Subcutaneous abdominal adipose tissue (tissue), 5 donors: ENCODE measurements around the gene HIF1AN.

Experiments used
- H3K27ac ChIP-seq: one replicate; pipeline ENCODE4 v1.7.0; 2013; ENCODE audit warnings: low read depth, mild to moderate bottlenecking, inconsistent platforms, low read length, moderate library complexity
- H3K27me3 ChIP-seq, 5 donors: one replicate each; pipeline ENCODE4 v1.7.0; 2013; ENCODE audit warnings: low read length in 5 of 5, inconsistent platforms in 1 of 5; ENCODE audit not compliant: control insufficient read depth in 5 of 5, insufficient read depth in 4 of 5
- H3K36me3 ChIP-seq, 5 donors: one replicate each; pipeline ENCODE4 v1.7.0; 2013; ENCODE audit warnings: low read length in 5 of 5; ENCODE audit not compliant: control insufficient read depth in 5 of 5, insufficient read depth in 5 of 5
- H3K4me1 ChIP-seq, 5 donors: one replicate each; pipeline ENCODE4 v1.7.0; 2013; ENCODE audit warnings: low read length in 5 of 5, mild to moderate bottlenecking in 3 of 5, moderate library complexity in 1 of 5; ENCODE audit not compliant: control insufficient read depth in 5 of 5, insufficient read depth in 5 of 5
- H3K4me3 ChIP-seq, 5 donors: one replicate each; pipeline ENCODE4 v1.7.0; 2013; ENCODE audit warnings: low read length in 5 of 5, low read depth in 1 of 5
- H3K9ac ChIP-seq, 5 donors: one replicate each; pipeline ENCODE4 v1.7.0; 2013; ENCODE audit warnings: low read length in 5 of 5, mild to moderate bottlenecking in 4 of 5, moderate library complexity in 3 of 5
- H3K9me3 ChIP-seq, 5 donors: one replicate each; pipeline ENCODE4 v1.7.0; 2013; ENCODE audit warnings: low read length in 5 of 5; ENCODE audit not compliant: control insufficient read depth in 5 of 5
- donor health status: healthy.
- donor health status: healthy.
- donor health status: healthy.
- donor health status: healthy.
- donor health status: healthy.

HIF1AN gene

GRCh38 chr10:100519311-100520051 is 16.3 kb upstream of the HIF1AN start, which contains the start of gene SEC31B:
SEC31B (minus strand) TSS chr10:100519861; CDS start chr10:100516952, 2,909 bp downstream.
- H3K9me3 ChIP-seq = no peaks in the 10 kb centered on the region
- peaks cover 0 to 36% (median 17%) of the 10 kb centered on the region in 5 donors for H3K4me1 ChIP-seq
- H3K27me3 ChIP-seq = no peaks in the 10 kb centered on the region
- peak within 1 kb of the TSS in 4 of 5 donors; percentile 58 to 72 (median 64) for H3K9ac ChIP-seq
- no peak within 1 kb of the TSS for H3K27ac ChIP-seq
- H3K4me3 ChIP-seq = peak within 1 kb of the TSS; percentile 54 to 61 (median 60)
- H3K36me3 ChIP-seq = peaks cover 3 to 30% (median 19%) of the 10 kb centered on the region in 5 donors

- Histone ChIP-seq H3K36me3 (peaks cover 9 to 38% (median 31%) of the 10 kb centered on the region in 5 donors), H3K27ac (no peak overlapping the region), H3K4me3 (no peak overlapping the region), H3K27me3 (no peaks in the 10 kb centered on the region), H3K9me3 (no peaks in the 10 kb centered on the region), H3K9ac (no peak overlapping the region), H3K4me1 (peaks cover 0 to 30% (median 16%) of the 10 kb centered on the region in 5 donors)
Observed at GRCh38 chr10:100520811-100521210, 14.9 kb upstream of the HIF1AN start.

DNA sequence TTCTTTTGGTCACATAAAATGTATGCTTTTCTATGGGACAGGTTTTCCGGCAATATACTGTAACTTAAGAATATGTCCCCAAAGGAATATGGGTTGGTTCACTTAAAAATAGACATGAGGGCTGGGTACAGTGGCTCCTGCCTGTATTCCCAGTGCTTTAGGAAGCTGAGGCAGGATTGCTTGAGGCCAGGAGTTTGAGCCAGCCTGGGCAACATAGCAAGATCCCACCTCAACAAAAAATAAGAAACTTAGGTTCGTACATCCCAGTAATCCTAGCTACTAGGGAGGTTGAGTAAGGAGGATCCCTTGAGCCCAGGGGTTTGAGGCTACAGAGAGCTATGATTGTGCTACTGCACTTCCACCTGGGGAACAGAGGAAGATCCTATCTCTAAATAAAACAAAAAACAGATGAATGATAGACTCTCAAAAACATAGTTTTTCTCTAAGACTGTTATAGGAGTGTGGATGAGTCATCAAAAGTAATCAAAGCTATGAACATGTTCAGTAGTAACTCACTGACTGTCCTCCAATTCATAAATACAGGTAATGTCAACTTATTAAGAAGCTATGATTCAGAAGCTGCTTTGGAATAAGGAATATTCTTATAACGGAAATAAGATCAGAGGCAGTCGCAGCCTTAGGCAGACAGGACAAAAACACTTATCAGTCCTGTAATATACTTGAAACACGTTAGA is 13.5 kb upstream of the HIF1AN start:
- Histone ChIP-seq H3K36me3 (peaks cover 11 to 48% (median 41%) of the 10 kb centered on the region in 5 donors), H3K9ac (no peak overlapping the region), H3K4me3 (no peak overlapping the region), H3K9me3 (no peaks in the 10 kb centered on the region), H3K27me3 (no peaks in the 10 kb centered on the region), H3K27ac (no peak overlapping the region), H3K4me1 (peaks cover 0 to 18% (median 16%) of the 10 kb centered on the region in 5 donors)

GRCh38 chr10:100522945-100523344 is 12.8 kb upstream of the HIF1AN start:
- peaks cover 11 to 48% (median 41%) of the 10 kb centered on the region in 5 donors for H3K36me3 ChIP-seq
- no peaks in the 10 kb centered on the region for H3K9me3 ChIP-seq
- H3K27ac ChIP-seq = no peak overlapping the region
- H3K4me1 ChIP-seq = peaks cover 0 to 20% (median 16%) of the 10 kb centered on the region in 5 donors
- H3K4me3 ChIP-seq = no peak overlapping the region
- no peak overlapping the region for H3K9ac ChIP-seq
- no peaks in the 10 kb centered on the region for H3K27me3 ChIP-seq

DNA sequence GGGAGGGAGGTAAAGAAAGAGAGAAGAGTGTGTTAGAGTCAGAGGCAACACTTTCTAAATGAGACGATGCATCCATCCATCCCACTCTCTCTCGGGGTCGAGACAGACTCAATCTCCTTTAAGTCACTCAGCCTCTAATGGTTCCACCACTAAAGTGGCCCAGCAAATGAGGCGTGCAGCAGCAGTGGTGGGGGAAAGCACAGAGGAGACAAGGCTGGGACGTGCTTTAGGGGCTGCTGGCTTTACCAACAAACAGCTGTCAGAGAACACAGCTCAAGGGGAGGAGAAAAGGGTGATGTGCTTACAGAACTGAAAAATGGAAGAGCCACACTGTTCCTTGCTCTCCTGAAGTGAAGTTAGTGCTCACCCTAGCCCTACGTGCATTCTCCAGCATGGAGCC is 11.5 kb upstream of the HIF1AN start:
- Histone ChIP-seq H3K9ac (no peak overlapping the region), H3K27me3 (no peaks in the 10 kb centered on the region), H3K4me1 (peaks cover 0 to 24% (median 22%) of the 10 kb centered on the region in 5 donors), H3K36me3 (peaks cover 11 to 48% (median 41%) of the 10 kb centered on the region in 5 donors), H3K4me3 (no peak overlapping the region), H3K27ac (no peak overlapping the region), H3K9me3 (no peaks in the 10 kb centered on the region)

DNA sequence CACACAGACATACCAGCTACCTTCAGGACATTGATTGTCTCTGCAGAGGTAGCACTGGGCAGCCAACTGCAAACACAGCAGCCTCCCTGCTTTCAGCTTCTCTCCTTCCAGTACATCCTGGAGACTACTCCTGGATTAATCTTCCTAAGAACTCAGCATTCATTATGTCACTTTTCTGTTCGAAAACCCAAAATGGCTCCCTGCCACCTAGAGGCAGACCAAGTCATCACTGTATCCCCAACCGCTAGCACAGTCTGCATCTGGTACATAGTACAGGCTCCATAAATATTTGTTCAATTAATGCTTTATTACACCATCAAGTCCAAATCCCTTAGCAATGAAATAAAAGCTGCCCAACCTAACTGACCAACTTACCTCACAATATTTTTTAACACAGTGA is 11.1 kb upstream of the HIF1AN start:
- Histone ChIP-seq H3K9ac (no peak overlapping the region), H3K27me3 (no peaks in the 10 kb centered on the region), H3K4me3 (no peak overlapping the region), H3K9me3 (no peaks in the 10 kb centered on the region), H3K4me1 (peaks cover 0 to 21% (median 20%) of the 10 kb centered on the region in 5 donors), H3K36me3 (peaks cover 11 to 48% (median 41%) of the 10 kb centered on the region in 5 donors), H3K27ac (no peak overlapping the region)

GRCh38 chr10:100528123-100528886 is 7.4 kb upstream of the HIF1AN start:
- peaks cover 0 to 22% (median 20%) of the 10 kb centered on the region in 5 donors for H3K4me1 ChIP-seq
- H3K36me3 ChIP-seq = peaks cover 11 to 40% (median 36%) of the 10 kb centered on the region in 5 donors
- peak overlapping the region; percentile 82 to 96 (median 91) for H3K9ac ChIP-seq
- H3K27ac ChIP-seq = peak overlapping the region; percentile 77
- no peaks in the 10 kb centered on the region for H3K27me3 ChIP-seq
- H3K4me3 ChIP-seq = peak overlapping the region; percentile 80 to 99 (median 91)
- H3K9me3 ChIP-seq = no peaks in the 10 kb centered on the region

- H3K4me3 ChIP-seq = peak overlapping the region; percentile 80 to 99 (median 91)
- H3K9me3 ChIP-seq = no peaks in the 10 kb centered on the region
- H3K9ac ChIP-seq = peak overlapping the region; percentile 82 to 96 (median 91)
- peaks cover 0 to 22% (median 20%) of the 10 kb centered on the region in 5 donors for H3K4me1 ChIP-seq
- H3K27ac ChIP-seq = peak overlapping the region; percentile 77
- H3K36me3 ChIP-seq = peaks cover 9 to 33% (median 29%) of the 10 kb centered on the region in 5 donors
- no peaks in the 10 kb centered on the region for H3K27me3 ChIP-seq
Observed at GRCh38 chr10:100528921-100529474, 6.7 kb upstream of the HIF1AN start.

DNA sequence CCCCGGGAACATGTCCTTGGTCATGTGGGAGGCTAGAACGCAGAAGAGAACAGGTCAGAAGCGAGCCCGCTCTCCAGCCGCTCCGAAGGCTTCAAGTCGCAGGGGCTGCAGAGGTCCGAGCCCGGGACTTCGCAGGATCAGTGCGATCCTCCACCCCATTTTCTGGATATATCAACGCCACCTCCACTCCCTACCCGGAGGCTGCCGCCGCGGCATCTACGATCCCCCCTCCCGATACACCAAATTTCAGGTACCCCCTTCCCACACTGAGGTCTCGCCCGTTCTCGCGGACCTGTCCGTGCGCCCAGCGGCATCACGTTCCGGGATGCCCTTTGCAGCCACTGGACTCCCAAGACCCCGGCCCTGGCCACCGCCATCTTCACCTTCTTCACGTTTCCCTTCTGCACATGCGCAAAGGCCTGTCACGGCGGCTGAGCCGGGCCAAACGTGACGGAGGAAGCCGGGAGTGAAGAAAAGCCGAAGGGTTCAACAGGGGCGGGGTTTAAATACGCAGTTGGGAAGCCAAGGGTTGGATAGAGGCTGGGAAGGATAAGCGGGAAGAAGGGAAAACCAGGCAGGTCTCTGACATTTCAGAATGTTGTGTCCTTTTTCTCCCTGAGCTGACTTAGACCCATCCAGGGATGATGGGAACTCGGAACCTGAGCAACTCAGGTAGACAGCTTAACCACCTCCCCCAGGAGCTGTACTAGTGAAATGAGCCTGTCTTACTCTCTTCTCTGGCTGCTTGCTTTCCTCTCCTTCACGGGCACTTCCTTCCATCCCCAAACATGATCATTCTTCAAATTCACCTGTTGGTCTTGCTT is 6.1 kb upstream of the HIF1AN start, which contains the start of gene NDUFB8:
Gene NDUFB8 (minus strand): TSS at position 397 of the 824 bp plus-strand sequence. CDS start 20 bp downstream, at position 377.
- Histone ChIP-seq H3K4me3 (peak within 1 kb of the TSS; percentile 80 to 99 (median 91)), H3K9ac (peak within 1 kb of the TSS; percentile 82 to 96 (median 91)), H3K27me3 (no peaks in the 10 kb centered on the region), H3K4me1 (peaks cover 0 to 22% (median 20%) of the 10 kb centered on the region in 5 donors), H3K36me3 (peaks cover 8 to 26% (median 22%) of the 10 kb centered on the region in 5 donors), H3K27ac (peak within 1 kb of the TSS; percentile 77), H3K9me3 (no peaks in the 10 kb centered on the region)
